ENCODE data around the gene KRTAP4-3.
"Not testable (repeated sequence)": the region's sequence is repeated elsewhere in the genome, so short reads cannot be mapped to it uniquely, and the experiment has no call there.

The KRTAP4-3 gene

DNA sequence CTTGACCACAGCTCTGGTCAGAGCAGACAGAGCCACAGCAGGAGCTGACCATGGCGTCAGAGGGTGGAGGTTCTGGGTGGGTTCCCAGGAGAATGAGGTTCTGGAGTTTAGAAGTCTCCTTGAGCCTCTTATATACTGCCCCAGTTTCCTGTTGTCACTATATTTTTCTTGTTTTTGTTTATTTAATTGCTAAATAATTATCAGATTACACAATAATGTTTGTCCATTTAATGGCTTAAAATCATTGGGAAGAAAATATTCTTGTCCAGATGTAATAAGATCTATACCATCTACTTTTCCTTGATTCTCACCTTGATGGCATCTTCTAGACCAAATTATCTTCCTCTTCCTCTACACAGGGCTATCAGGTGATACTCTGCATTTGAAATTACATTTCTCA lies at the start of gene KRTAP4-3:
TSS of gene KRTAP4-3 (minus strand) at position 101 of the 400 bp plus-strand sequence. CDS start at position 52, 49 bp downstream.
- no peak for DNase-seq

DNA sequence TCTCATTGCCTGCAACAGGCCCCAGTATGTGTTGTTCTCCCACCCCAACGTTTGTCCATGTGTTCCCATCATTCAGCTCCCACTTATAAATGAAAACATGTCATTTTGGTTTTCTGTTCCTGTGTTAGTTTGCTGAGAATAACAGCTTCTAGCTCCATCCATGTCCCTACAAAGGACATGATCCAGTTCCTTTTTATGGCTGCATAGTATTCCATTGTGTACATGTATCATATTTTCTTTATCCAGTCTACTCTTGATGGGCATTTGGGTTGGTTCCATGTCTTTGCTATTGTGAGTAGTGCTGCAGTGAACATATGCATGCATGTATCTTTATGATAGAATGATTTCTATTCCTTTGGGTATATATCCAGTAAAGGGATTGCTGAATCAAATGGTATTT lies 47.7 kb upstream of the KRTAP4-3 start:
- no peak for DNase-seq

DNA sequence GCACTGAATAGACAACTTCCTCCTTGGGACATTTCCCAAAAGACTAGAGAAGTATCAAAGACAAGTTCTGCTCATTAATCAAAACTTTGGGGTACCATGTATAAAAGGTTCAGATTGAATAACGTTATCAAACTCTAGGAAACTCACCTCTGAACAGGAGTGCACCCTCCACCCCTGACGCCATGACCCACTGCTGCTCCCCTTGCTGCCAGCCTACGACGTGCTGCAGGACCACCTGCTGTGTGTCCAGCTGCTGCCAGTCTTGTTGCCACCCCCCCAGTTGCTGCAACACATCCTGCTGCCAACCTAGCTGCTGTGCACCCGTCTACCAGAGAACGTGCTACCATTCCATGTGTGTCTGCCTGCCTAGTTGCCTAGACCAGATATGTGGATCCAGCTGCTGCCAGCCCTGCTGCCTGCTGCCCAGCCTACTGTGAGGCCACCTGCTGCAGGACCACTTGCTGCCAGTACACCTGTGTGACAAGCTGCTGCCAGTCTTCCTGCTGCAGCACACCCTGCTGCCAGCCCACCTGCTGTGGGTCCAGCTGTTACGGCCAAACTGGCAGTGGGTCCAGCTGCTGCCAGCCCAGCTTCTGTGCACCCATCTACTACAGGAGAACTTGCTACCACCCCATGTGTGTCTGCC lies 44.6 kb upstream of the KRTAP4-3 start:
- DNase-seq = no peak

DNA sequence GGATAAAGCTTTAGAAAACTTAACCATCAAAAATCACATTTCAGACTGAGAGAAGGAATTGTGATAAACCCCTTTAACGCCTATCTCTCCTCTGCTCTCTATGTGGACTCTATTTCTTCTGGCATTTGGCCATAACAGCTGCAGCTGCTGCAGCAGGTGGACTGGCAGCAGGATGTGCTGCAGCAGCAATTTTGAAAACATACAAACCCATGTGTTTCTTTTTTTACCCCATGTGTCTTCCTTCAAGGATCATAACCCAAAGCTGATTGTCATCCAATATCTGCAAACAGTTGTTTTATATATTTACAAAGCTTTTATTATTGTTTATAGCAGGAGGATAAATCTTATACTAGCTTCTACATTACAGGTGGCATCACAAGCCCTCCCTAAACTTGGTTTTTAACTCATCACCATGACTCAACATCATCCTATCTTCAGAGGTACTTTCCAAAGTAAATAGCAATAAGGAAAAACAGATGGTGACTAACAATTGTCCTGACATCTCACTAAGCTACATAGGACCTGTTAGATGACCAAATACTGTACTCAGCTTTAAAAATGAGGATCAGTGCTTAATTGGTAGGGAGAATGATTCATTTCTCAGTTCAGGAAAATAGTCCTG lies 43.9 kb upstream of the KRTAP4-3 start:
- no peak for DNase-seq

DNA sequence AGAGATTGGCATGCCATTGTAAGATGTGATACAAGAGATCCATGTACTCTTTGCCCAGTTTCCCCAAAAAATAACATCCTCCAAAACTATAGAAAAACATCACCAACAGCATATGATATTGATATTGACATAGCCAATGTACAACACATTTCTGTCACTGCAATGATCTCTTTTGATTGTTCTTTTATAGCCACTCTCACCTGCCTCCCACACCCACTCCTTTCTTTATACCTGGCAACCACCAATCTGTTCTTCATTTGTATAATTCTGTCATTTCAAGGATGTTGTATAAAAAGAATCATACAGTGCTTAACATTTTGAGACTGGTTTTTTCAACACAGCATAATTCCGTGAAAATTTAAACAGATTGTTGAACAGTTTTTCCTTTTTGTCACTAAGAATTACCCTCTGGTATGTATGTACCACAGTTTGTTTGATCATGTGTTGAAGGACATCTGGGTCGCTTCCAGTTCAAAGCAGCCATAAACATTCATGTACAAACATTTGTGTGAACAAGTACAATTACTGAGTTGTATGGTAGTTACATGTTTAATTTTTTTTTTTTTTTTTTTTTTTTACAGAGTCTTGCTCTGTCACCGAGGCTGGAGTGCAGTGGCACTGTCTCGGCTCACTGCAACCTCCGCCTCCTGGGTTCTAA lies 31.5 kb upstream of the KRTAP4-3 start:
- no peak for DNase-seq

DNA sequence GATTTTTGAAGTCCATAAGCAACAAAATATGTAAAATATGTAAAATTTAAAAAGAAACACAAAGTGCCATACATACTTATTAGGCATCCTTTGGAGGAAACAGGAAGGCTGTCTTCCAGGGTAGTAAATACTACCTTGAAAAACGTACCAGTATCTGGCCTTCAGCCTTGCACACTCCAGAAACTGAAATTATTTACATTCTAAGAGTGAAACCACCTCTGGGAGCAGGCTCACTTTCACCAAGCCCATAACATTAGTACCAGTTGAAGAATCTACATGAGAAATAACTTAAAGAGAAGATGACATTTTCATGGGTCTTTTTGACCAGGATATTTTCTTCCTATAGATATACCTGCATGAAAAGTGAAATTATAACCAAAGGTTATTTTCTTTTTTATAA lies 28.0 kb upstream of the KRTAP4-3 start:
- no peak for DNase-seq

DNA sequence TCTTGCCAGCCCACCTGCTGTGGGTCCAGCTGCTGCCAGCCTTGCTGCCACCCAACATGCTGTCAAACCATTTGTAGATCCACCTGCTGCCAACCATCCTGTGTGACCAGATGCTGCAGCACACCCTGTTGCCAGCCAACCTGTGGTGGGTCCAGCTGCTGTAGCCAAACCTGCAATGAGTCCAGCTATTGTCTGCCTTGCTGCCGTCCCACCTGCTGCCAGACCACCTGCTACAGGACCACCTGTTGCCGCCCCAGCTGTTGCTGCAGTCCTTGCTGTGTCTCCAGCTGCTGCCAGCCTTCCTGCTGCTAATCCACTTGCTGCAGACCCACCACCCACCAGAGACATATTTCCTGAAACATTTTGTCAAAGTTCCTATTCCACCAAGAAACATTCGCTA lies 22.3 kb upstream of the KRTAP4-3 start:
- no peak for DNase-seq

DNA sequence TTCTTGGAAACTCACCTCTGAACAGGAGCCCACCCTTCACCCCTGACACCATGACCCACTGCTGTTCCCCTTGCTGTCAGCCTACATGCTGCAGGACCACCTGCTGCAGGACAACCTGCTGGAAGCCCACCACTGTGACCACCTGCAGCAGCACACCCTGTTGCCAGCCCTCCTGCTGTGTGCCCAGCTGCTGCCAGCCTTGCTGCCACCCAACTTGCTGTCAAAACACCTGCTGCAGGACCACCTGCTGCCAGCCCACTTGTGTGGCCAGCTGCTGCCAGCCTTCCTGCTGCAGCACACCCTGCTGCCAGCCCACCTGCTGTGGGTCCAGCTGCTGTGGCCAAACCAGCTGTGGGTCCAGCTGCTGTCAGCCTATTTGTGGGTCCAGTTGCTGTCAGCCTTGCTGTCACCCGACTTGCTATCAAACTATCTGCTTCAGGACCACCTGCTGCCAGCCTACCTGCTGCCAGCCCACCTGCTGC lies 21.9 kb upstream of the KRTAP4-3 start, which contains the start of gene KRTAP9-1:
TSS of gene KRTAP9-1 (plus strand) at position 51 of the 482 bp plus-strand sequence. CDS start at position 51, 0 bp downstream.
- not testable (repeated sequence) for DNase-seq

DNA sequence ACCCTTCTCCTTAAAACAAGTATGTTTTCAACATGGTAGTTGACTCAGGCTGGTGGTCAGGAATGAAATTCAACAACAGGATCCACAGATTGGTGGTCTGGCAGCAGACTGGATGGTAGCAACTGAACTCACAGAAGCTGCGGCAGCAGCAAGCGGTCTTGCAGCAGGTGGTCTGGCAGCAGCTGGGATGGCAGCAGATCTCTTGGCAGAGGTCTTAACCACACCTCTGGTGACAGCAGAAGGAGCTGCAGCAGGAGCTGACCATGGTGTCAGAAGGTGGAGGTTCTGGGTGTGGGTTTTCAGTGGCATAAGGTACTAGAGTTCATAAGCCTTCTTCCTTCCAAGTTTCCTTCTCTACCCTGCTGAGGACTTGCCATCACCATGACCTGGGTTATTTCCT lies 18.9 kb upstream of the KRTAP4-3 start:
- DNase-seq = no peak

DNA sequence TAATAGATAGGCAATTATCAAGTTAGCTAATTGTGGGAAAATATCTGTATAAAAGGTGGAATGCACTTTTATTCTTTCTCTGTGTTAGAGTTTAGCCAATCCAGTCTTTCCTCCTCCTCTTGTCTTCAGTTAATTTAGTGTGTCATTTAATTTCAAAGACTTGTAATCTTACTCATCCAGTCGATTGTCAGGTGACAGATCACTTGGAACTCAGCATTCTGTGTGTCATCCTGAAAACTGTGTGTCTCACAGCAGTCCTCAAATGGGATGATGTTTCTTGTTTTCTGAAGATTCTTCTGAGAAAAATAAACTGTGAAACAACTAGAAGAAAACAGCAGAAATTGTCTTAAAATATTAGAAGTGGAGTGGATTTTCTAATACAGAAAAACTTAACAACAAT lies 17.0 kb upstream of the KRTAP4-3 start:
- no peak for DNase-seq

DNA sequence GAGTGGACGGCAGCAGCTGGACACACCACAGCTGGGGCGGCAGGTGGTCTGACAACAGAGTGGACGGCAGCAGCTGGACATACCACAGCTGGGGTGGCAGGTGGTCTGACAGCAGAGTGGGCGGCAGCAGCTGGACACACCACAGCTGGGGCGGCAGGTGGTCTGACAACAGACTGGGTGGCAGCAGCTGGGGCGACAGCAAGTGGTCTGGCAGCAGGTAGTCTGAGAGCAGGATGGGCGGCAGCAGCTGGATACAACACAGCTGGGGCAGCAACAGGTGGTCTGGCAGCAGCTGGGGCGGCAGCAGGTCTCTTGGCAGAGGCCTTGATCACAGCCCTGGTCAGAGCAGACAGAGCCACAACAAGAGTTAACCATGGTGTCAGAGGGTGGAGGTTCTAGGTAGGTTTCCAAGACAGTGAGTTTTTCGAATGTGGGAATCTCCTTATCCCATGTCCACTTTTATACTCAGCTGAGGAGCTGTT lies 16.5 kb upstream of the KRTAP4-3 start, which contains the start of gene KRTAP4-1:
TSS of gene KRTAP4-1 (minus strand) at position 432 of the 482 bp plus-strand sequence. CDS start at position 375, 57 bp downstream.
- no peak for DNase-seq

DNA sequence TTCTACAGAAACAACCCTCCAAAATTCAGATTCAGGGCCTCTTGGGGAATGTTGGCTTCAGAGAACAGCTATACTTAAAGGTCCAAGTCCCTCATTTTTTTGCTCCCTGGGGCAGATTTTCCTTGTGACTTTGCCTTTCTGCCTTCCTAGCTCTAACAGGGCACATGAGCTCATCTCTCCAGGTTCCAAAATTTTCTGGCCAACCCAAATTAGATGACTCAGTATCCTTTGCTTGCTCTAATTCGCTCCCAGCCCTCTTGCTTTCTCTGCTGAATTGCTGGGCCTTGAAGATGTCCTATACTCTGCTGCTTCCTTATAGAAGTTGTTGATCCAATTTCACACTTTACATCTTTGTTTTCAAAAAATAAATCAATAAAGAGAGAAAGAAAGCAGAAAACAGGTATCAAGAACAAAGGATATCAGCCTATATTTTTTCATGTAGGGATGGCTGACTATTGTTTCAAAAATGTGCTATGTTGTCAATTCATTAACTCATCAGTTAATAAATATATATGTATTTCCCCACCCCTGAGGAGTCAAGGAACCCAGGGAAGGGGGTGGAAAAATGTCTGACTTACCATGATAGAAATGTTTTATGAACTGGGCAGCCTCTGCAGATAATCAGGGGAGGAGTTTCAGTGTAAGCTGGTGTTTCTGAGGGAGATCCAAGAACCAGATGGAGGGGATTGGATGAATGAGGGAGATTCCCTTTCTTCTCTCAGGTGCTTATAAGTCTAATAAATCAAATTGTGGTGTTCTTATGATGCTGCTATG lies 11.0 kb upstream of the KRTAP4-3 start:
- no peak for DNase-seq

DNA sequence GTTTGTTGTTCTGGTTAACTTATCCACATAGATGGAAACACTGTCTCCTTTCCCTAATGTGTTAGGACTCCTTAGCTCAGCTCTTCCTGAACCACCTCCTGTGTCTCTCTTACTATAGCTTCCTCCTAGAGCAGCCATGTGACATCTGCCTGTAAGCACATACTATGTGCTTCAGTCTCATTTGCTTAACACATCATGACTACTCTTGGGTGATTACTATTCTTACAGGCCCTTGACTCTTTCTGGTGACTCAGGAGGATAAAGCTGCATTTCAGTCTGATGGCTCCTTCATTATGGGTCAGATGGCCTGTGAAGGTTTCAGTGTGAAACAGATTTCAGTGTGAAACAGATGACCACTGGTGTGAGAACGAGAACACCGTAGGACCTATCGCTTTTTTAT lies 10.3 kb upstream of the KRTAP4-3 start:
- no peak for DNase-seq

DNA sequence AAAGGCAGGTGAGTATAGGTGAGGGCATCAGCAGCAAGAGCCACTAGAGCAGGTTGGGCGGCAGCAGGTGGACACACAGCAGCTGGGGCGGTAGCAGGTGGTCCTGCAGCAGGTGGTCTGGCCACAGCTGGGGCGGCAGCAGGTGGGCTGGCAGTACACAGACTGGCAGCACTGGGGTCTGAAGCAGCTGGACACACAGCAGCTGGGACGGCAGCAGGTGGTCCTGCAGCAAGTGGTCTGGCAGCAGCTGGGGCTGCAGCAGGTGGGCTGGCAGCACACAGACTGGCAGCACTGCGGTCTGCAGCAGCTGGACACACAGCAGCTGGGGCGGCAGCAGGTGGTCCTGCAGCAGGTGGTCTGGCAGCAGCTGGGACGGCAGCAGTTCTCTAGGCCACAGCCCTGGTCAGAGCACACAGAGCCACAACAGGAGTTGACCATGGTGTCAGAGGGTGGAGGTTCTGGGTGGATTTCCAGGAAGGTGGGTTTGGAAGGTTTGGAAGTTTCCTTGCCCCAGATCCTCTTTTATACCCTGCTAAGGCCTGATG lies 9.8 kb upstream of the KRTAP4-3 start, which contains the start of gene KRTAP4-2:
TSS of gene KRTAP4-2 (minus strand) at position 495 of the 545 bp plus-strand sequence. CDS start at position 438, 57 bp downstream.
- DNase-seq = no peak

DNA sequence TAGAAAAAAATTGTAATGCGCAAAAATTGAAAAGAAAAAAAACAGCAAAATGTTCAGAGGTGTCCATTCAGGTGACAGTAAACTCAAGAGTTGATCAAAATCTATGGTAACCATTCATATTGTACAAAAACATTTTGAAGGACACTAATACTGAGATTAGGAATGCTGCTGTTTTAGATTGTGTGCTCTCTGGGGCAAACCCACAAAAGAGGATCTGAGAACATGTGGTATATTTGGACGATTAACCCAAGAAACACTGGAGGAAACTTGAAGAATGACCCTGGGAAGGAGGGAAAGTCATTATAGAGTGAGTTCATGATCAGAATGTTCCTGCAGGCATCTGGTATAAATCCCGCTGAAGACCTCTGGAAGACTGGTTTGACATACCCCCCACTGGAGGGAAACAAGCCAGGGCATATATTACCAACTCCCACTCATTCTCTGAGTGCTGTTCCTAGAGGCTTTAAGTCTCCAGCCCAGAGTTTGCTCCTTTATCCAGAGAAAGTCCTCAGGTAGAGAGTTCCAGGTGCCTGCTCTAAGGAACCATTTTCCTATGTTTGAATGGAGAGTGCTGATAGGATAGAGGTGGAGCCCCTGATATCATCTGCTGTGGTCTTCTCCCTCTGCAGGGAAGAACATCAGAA lies 8.8 kb upstream of the KRTAP4-3 start:
- no peak for DNase-seq

DNA sequence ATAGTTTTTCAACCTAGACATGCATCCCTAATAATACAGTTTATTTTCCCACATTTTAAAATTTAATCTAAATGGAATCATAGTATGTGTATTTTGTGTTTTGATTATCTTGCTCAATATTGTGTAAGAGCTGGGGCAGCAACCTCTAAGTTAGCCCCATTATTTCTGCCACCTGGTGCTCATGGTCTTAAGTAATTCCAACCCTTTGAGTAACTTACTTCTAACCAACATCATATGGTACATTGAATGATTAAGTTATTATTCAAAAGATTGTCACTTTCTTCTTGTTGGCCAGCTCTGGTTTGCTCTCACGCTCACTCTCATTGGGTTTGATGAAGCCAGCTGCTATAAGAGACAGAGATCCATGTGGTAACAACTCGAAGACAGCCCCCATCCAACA lies 3.9 kb upstream of the KRTAP4-3 start:
- no peak for DNase-seq

DNA sequence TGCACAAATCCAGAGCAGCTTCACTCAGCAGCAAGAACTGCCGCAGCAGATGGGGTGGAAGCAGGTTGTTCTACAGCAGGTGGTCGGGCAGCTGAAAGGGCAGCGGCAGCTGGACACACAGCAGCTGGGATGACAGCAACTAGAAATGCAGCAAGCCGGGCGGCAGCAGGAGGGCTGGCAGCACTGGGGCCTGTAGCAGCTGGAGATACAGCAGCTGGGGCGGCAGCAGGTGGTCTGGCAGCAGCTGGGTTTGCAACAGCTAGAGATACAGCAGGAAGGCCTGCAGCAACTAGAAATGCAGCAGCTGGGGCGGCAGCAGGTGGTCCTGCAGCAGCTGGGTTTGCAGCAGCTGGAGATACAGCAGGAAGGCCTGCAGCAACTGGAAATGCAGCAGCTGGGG lies 460 bp downstream of the KRTAP4-3 start:
- DNase-seq = no peak

DNA sequence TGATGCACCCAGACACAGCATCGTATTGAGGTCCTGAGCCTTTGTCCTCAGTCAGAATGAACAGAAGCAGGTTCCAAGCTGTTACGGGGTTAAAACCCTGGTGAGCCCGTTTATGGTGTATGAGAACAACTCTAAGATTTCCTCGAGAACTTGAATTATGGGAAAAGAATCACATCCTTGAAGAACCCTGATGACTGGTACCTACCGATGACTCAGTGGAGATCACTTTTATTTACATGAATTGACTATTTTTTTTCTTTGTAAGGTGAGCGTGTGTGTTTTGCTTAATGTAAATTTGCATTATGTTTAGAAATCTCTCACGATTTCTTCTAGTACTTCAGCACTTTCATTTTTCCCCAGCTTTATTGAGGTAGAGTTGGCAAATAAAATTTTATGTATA lies 4.2 kb downstream of the KRTAP4-3 start:
- DNase-seq = no peak

DNA sequence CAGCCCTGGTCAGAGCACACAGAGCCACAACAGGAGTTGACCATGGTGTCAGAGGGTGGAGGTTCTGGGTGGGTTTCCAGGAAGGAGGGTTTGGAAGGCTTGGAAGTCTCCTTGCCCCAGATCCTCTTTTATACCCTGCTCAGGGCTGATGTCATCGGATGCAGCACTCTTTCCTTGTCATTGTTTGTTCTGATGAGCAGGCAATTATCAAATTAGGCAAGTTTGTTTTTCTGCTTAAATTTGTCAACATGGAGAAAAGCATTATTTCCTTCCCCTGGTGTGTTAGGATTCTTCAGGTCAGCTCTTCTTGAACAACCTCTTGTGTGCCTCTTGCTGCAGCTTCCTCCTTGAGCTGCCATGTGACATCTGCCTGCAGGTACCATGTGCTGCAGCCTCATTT lies 7.4 kb downstream of the KRTAP4-3 start, which contains the start of gene KRTAP4-4:
TSS of gene KRTAP4-4 (minus strand) at position 101 of the 400 bp plus-strand sequence. CDS start at position 44, 57 bp downstream.
- no peak for DNase-seq

DNA sequence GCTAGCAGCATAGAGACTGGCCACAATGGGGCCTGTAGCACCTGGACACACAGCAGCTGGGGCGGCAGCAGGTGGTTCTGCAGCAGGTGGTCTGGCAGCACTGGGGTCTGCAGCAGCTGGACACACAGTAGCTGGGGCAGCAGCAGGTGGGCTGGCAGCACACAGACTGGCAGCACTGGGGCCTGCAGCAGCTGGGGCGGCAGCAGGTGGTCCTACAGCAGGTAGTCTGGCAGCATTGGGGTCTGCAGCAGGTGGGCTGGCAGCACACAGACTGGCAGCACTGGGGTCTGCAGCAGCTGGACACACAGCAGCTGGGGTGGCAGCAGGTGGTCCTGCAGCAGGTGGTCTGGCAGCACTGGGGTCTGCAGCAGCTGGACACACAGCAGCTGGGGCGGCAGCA lies 7.8 kb downstream of the KRTAP4-3 start:
- DNase-seq = not testable (repeated sequence)

DNA sequence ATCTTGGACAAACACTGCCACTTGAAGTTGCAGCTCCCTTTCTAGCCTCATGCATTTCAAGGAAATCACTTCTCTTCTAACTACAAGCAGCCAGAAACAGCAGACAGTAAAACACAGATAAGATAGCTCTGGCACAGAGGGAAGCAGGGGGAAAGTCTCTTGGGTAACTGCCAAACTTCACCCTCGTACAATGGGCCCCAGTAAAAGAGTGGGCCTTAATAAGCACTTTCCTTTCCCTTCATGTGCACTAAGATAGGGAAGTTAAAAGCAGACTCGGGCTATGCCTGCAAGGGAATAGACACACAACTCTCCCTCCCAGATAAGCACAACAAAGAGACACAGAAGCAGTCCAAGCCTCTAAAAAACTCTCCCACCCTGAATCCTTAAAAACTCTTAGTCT lies 14.2 kb downstream of the KRTAP4-3 start:
- DNase-seq = no peak

DNA sequence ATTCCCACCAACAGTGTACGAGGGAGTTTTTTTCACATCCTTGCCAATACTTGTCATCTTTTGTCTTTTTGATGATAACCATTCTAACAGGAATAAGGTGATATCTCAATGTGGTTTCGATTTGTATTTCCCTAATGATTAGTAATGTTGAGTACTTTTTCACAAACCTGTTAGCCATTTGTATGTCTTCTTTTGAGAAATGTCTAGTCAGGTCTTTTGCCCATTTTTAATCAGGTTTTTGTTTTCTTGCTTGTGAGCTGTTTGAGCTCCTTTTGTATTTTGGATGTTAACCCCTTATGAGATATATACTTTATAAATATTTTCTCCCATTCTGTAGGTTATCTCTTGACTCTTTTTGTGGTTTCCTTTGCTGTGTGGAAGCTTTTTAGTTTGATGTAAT lies 16.5 kb downstream of the KRTAP4-3 start:
- no peak for DNase-seq

Data from CD4-positive, alpha-beta T cell treated with Interleukin-17A for 1 hour (primary cell).